ENCODE data around the gene FOXD4L5.
"Not testable (repeated sequence)": the region's sequence is repeated elsewhere in the genome, so short reads cannot be mapped to it uniquely, and the experiment has no call there.

FOXD4L5 gene

GRCh38 chr9:65285109-65285508 is at the start of gene FOXD4L5:
Gene FOXD4L5 (minus strand): TSS chr9:65285209. CDS start chr9:65284377, 832 bp downstream.
- not testable (repeated sequence) for DNase-seq

GRCh38 chr9:65283943-65284342 is 1.1 kb downstream of the FOXD4L5 start:
- not testable (repeated sequence) for DNase-seq

DNA sequence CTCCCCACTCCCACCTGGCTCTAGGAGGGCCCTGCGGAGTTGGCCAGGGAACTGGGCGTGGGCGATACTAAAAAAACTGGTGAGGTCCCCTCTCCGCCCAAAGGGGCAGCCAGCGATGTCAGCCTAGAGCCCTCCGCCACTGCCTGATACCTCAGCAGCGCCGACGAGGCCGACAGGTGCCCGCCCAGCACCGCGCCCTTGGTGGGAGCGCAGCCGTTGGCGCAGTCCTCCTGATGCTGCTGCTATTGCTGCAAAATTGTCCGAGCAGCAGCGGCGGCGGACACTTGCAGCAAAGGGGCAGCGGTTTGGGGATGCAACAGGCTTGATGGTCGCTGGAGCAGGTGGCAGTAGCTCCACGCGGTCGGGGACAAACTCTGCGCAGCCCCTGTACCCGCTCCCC is 2.0 kb downstream of the FOXD4L5 start:
- DNase-seq = not testable (repeated sequence)
